Measurements from ENCODE around the gene THOC1.
A peak's percentile ranks its signal among the peaks of the same experiment; 100 is the strongest.

THOC1 gene

GRCh38 chr18:213505-213904 is 54.3 kb downstream of the THOC1 start:
- DNase-seq, result no peak

GRCh38 chr18:212780-213179 is 55.1 kb downstream of the THOC1 start:
- DNase-seq, result no peak

GRCh38 chr18:211582-211981 is 56.3 kb downstream of the THOC1 start:
- no peak for DNase-seq

GRCh38 chr18:210733-211132 is 57.1 kb downstream of the THOC1 start:
- DNase-seq, result no peak

- DNase-seq, result no peak
Observed at GRCh38 chr18:210075-210474, 57.8 kb downstream of the THOC1 start.

GRCh38 chr18:199768-200167 is 68.1 kb downstream of the THOC1 start:
- peak; percentile 75 for DNase-seq

- DNase-seq, result no peak
Observed at GRCh38 chr18:199214-199613, 68.6 kb downstream of the THOC1 start.

GRCh38 chr18:195651-196050 is 72.2 kb downstream of the THOC1 start:
- peak; percentile 7 for DNase-seq

GRCh38 chr18:192801-193200 is 75.0 kb downstream of the THOC1 start:
- no peak for DNase-seq

- no peak for DNase-seq
Observed at GRCh38 chr18:191725-192124, 76.1 kb downstream of the THOC1 start.

- no peak for DNase-seq
Observed at GRCh38 chr18:189254-189653, 78.6 kb downstream of the THOC1 start.

- peak; percentile 67 for DNase-seq
Observed at GRCh38 chr18:183769-184168, 84.1 kb downstream of the THOC1 start.

- no peak for DNase-seq
Observed at GRCh38 chr18:181711-182110, 86.1 kb downstream of the THOC1 start.

GRCh38 chr18:179499-179898 is 88.3 kb downstream of the THOC1 start:
- no peak for DNase-seq

- DNase-seq, result no peak
Observed at GRCh38 chr18:172361-172760, 95.5 kb downstream of the THOC1 start.

Measured in COR-L47 (cell line).